Measurements from ENCODE around the gene TYMP. TPM values are rescaled to one million over a fixed set of nuclear protein-coding genes. Genes with fewer than 3 reads are reported as not detected.
A peak's percentile ranks its signal among the peaks of the same experiment; 100 is the strongest.

Gene TYMP
- total RNA-seq (10 to 100 TPM; 86.1 to 93.6 TPM), polyA plus RNA-seq (17.5 TPM)

- H3K9me3 Mint-ChIP-seq, result no peaks in the 10 kb centered on the region
- DNase-seq, result peak; percentile 37 to 75 (median 61)
- peaks cover 22% of the 10 kb centered on the region for H3K4me1 ChIP-seq (ENCODE audit: insufficient read depth, low read length)
Measured at GRCh38 chr22:50529897-50530579, at the start of gene TYMP. TYMP (minus strand) TSS chr22:50530012; CDS start chr22:50529709, 303 bp downstream.

GRCh38 chr22:50578776-50579310 is 49.0 kb upstream of the TYMP start:
- CTCF ChIA-PET, result interaction anchor here (1.0 to 1.2 kb wide), 2 partner anchors 9 to 16 kb away, joined by 3 read pairs; no protein-coding TSS in a partner anchor
- H3K36me3 Mint-ChIP-seq, result peaks cover 0 to 38% (median 2%) of the 10 kb centered on the region in 3 donors
- Histone ChIP-seq H3K27me3 (ENCODE audit: insufficient read depth, low read length, poor library complexity, severe bottlenecking) (no peaks in the 10 kb centered on the region), H3K4me1 (ENCODE audit: insufficient read depth, low read length) (peaks cover 19% of the 10 kb centered on the region), H3K36me3 (ENCODE audit: insufficient read depth, low read length) (peaks cover 5% of the 10 kb centered on the region), H3K4me3 (ENCODE audit: low read length) (no peak overlapping the region), H3K27ac (ENCODE audit: low read depth, low read length) (no peak overlapping the region), H3K9me3 (ENCODE audit: low read length) (no peaks in the 10 kb centered on the region)
- no peaks in the 10 kb centered on the region for H3K27me3 Mint-ChIP-seq
- H3K4me3 Mint-ChIP-seq, result peak overlapping the region in 1 of 7 donors; percentile 23
- POLR2A ChIA-PET, result interaction anchor here (0.8 kb wide), 1 partner anchor 53 kb away, joined by 3 read pairs; the partner anchor contains the start of gene SCO2
- H3K9me3 Mint-ChIP-seq, result no peaks in the 10 kb centered on the region
- H3K4me1 Mint-ChIP-seq, result peaks cover 15 to 40% (median 23%) of the 10 kb centered on the region in 3 donors
- no peak overlapping the region for H3K27ac Mint-ChIP-seq
- DNase-seq, result no peak

More at GRCh38 chr22:50529897-50530579, at the start of gene TYMP:
- CTCF ChIA-PET, result interaction anchor here (1.0 to 6.7 kb wide), 6 partner anchors 8 to 91 kb away, joined by 3 to 86 read pairs (median 4); partner anchors contain the start of genes KLHDC7B and SYCE3
- peaks cover 0 to 1% (median 0%) of the 10 kb centered on the region in 3 donors for H3K36me3 Mint-ChIP-seq
- H3K4me1 Mint-ChIP-seq, result peaks cover 22 to 34% (median 26%) of the 10 kb centered on the region in 3 donors
- H3K4me3 Mint-ChIP-seq, result peak within 1 kb of the TSS; percentile 90 to 94 (median 92)
- peak within 1 kb of the TSS; percentile 96 to 99 (median 98) for H3K27ac Mint-ChIP-seq
- no peaks in the 10 kb centered on the region for H3K36me3 ChIP-seq (ENCODE audit: insufficient read depth, low read length)
- POLR2A ChIA-PET, result interaction anchor here (1.0 to 1.5 kb wide), 4 partner anchors 9 to 33 kb away, joined by 3 to 11 read pairs (median 7); partner anchors contain the start of genes LMF2 and NCAPH2
- H3K9me3 ChIP-seq (ENCODE audit: low read length), result no peaks in the 10 kb centered on the region
- H3K27ac ChIP-seq (ENCODE audit: low read depth, low read length), result peak within 1 kb of the TSS; percentile 92
- H3K4me3 ChIP-seq (ENCODE audit: low read length), result peak within 1 kb of the TSS; percentile 84
- H3K27me3 Mint-ChIP-seq, result no peaks in the 10 kb centered on the region
- H3K27me3 ChIP-seq (ENCODE audit: insufficient read depth, low read length, poor library complexity, severe bottlenecking), result no peaks in the 10 kb centered on the region

- Histone ChIP-seq H3K9me3 (ENCODE audit: low read length) (no peaks in the 10 kb centered on the region), H3K4me1 (ENCODE audit: insufficient read depth, low read length) (peaks cover 12% of the 10 kb centered on the region), H3K4me3 (ENCODE audit: low read length) (no peak within 1 kb of the TSS), H3K36me3 (ENCODE audit: insufficient read depth, low read length) (peaks cover 5% of the 10 kb centered on the region), H3K27ac (ENCODE audit: low read depth, low read length) (no peak within 1 kb of the TSS), H3K27me3 (ENCODE audit: insufficient read depth, low read length, poor library complexity, severe bottlenecking) (no peaks in the 10 kb centered on the region)
- H3K9me3 Mint-ChIP-seq, result no peaks in the 10 kb centered on the region
- H3K4me3 Mint-ChIP-seq, result peak within 1 kb of the TSS in 3 of 7 donors; percentile 15 to 23 (median 15)
- H3K27ac Mint-ChIP-seq, result peak within 1 kb of the TSS in 3 of 8 donors; percentile 12 to 78 (median 17)
- POLR2A ChIA-PET, result interaction anchor here (0.8 kb wide), 1 partner anchor 53 kb away, joined by 3 read pairs; the partner anchor contains the start of gene SCO2
- DNase-seq, result no peak
- H3K4me1 Mint-ChIP-seq, result peaks cover 8 to 34% (median 18%) of the 10 kb centered on the region in 3 donors
- H3K27me3 Mint-ChIP-seq, result no peaks in the 10 kb centered on the region
- peaks cover 0 to 39% (median 2%) of the 10 kb centered on the region in 3 donors for H3K36me3 Mint-ChIP-seq
- CTCF ChIA-PET, result interaction anchor here (0.6 to 1.6 kb wide), 4 partner anchors 9 to 43 kb away, joined by 3 to 6 read pairs (median 3); no protein-coding TSS in a partner anchor
Measured at GRCh38 chr22:50577987-50578775, 48.4 kb upstream of the TYMP start, which contains the start of gene CPT1B. CPT1B (minus strand) TSS chr22:50578427; CDS start chr22:50577915, 512 bp downstream.

- H3K4me3 Mint-ChIP-seq, result peak overlapping the region in 2 of 7 donors; percentile 15
Measured at GRCh38 chr22:50577697-50577986, 47.8 kb upstream of the TYMP start.

GRCh38 chr22:50576806-50577696 is 47.2 kb upstream of the TYMP start:
- Histone ChIP-seq H3K4me1 (ENCODE audit: insufficient read depth, low read length) (peaks cover 12% of the 10 kb centered on the region), H3K9me3 (ENCODE audit: low read length) (no peaks in the 10 kb centered on the region), H3K27ac (ENCODE audit: low read depth, low read length) (no peak overlapping the region), H3K36me3 (ENCODE audit: insufficient read depth, low read length) (peaks cover 5% of the 10 kb centered on the region), H3K27me3 (ENCODE audit: insufficient read depth, low read length, poor library complexity, severe bottlenecking) (no peaks in the 10 kb centered on the region), H3K4me3 (ENCODE audit: low read length) (no peak overlapping the region)
- peak overlapping the region in 2 of 7 donors; percentile 15 for H3K4me3 Mint-ChIP-seq
- peaks cover 8 to 29% (median 15%) of the 10 kb centered on the region in 3 donors for H3K4me1 Mint-ChIP-seq
- H3K27ac Mint-ChIP-seq, result peak overlapping the region in 4 of 8 donors; percentile 12 to 78 (median 22)
- DNase-seq, result no peak
- peaks cover 0 to 42% (median 2%) of the 10 kb centered on the region in 3 donors for H3K36me3 Mint-ChIP-seq
- H3K27me3 Mint-ChIP-seq, result no peaks in the 10 kb centered on the region
- H3K9me3 Mint-ChIP-seq, result no peaks in the 10 kb centered on the region
- CTCF ChIA-PET, result interaction anchor here (1.2 to 2.4 kb wide), 3 partner anchors 14 to 52 kb away, joined by 5 to 6 read pairs (median 6); partner anchors contain the start of genes SCO2 and SYCE3
- POLR2A ChIA-PET, result interaction anchor here (0.6 kb wide), 1 partner anchor 12 kb away, joined by 4 read pairs; no protein-coding TSS in a partner anchor

More at GRCh38 chr22:50577697-50577986, 47.8 kb upstream of the TYMP start:
- CTCF ChIA-PET, result interaction anchor here (0.6 to 1.6 kb wide), 3 partner anchors 15 to 43 kb away, joined by 3 to 6 read pairs (median 6); partner anchors contain the start of gene SYCE3
- Mint-ChIP-seq H3K27me3 (no peaks in the 10 kb centered on the region), H3K9me3 (no peaks in the 10 kb centered on the region), H3K36me3 (peaks cover 0 to 37% (median 2%) of the 10 kb centered on the region in 3 donors), H3K27ac (peak overlapping the region in 2 of 8 donors; percentile 12 to 78), H3K4me1 (peaks cover 8 to 31% (median 16%) of the 10 kb centered on the region in 3 donors)
- Histone ChIP-seq H3K4me1 (ENCODE audit: insufficient read depth, low read length) (peaks cover 12% of the 10 kb centered on the region), H3K9me3 (ENCODE audit: low read length) (no peaks in the 10 kb centered on the region), H3K27ac (ENCODE audit: low read depth, low read length) (no peak overlapping the region), H3K4me3 (ENCODE audit: low read length) (no peak overlapping the region), H3K36me3 (ENCODE audit: insufficient read depth, low read length) (peaks cover 5% of the 10 kb centered on the region), H3K27me3 (ENCODE audit: insufficient read depth, low read length, poor library complexity, severe bottlenecking) (no peaks in the 10 kb centered on the region)
- POLR2A ChIA-PET, result no interaction called here
- DNase-seq, result no peak

- POLR2A ChIA-PET, result no interaction called here
Measured at GRCh38 chr22:50576070-50576469, 46.3 kb upstream of the TYMP start.

More at GRCh38 chr22:50576070-50576469, 46.3 kb upstream of the TYMP start:
- peaks cover 8 to 20% (median 13%) of the 10 kb centered on the region in 3 donors for H3K4me1 Mint-ChIP-seq
- no peaks in the 10 kb centered on the region for H3K9me3 Mint-ChIP-seq
- peak overlapping the region in 1 of 8 donors; percentile 64 for H3K27ac Mint-ChIP-seq
- peaks cover 2% of the 10 kb centered on the region for H3K4me1 ChIP-seq (ENCODE audit: insufficient read depth, low read length)
- H3K4me3 Mint-ChIP-seq, result peak overlapping the region in 1 of 7 donors; percentile 42
- no peak for DNase-seq
- H3K36me3 ChIP-seq (ENCODE audit: insufficient read depth, low read length), result peaks cover 5% of the 10 kb centered on the region
- no peaks in the 10 kb centered on the region for H3K27me3 ChIP-seq (ENCODE audit: insufficient read depth, low read length, poor library complexity, severe bottlenecking)
- CTCF ChIA-PET, result interaction anchor here (0.9 to 2.4 kb wide), 3 partner anchors 13 to 51 kb away, joined by 4 to 6 read pairs (median 5); partner anchors contain the start of gene SCO2
- H3K36me3 Mint-ChIP-seq, result peaks cover 0 to 46% (median 2%) of the 10 kb centered on the region in 3 donors
- H3K9me3 ChIP-seq (ENCODE audit: low read length), result no peaks in the 10 kb centered on the region
- no peaks in the 10 kb centered on the region for H3K27me3 Mint-ChIP-seq
- no peak overlapping the region for H3K4me3 ChIP-seq (ENCODE audit: low read length)
- H3K27ac ChIP-seq (ENCODE audit: low read depth, low read length), result no peak overlapping the region
